ENCODE measurements around the gene ITIH1.

DNA sequence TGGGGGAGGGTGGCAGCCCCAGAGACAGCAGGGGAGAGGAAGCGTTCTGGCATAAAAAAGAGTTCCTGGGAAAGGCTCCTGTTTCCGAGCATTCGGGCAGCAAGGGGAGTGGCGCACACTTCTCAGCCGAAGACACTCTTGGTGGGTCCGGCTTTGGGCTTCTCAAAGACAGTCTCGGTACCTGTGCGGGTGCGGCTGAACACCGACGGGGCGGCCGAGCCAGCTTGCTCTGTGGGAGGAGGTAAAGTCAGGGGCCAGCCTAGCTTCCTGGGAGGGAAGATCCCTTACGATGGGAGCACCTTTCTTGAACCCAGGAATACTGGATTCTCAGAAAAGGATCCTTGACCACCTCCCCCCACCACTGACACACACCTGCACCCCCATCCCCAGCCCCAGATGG is 55.8 kb downstream of the ITIH1 start:
- TF ChIP-seq, protein P1, sequence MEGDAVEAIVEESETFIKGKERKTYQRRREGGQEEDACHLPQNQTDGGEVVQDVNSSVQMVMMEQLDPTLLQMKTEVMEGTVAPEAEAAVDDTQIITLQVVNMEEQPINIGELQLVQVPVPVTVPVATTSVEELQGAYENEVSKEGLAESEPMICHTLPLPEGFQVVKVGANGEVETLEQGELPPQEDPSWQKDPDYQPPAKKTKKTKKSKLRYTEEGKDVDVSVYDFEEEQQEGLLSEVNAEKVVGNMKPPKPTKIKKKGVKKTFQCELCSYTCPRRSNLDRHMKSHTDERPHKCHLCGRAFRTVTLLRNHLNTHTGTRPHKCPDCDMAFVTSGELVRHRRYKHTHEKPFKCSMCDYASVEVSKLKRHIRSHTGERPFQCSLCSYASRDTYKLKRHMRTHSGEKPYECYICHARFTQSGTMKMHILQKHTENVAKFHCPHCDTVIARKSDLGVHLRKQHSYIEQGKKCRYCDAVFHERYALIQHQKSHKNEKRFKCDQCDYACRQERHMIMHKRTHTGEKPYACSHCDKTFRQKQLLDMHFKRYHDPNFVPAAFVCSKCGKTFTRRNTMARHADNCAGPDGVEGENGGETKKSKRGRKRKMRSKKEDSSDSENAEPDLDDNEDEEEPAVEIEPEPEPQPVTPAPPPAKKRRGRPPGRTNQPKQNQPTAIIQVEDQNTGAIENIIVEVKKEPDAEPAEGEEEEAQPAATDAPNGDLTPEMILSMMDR (IDR thresholded peaks at IDR 0.05) = no peak
- no peak for TF ChIP-seq POLR2A (IDR thresholded peaks at IDR 0.05)
- TF ChIP-seq POLR2AphosphoS5 (IDR thresholded peaks at IDR 0.05) = no peak
- no peak for TF ChIP-seq EP300 (IDR thresholded peaks at IDR 0.05; ENCODE audit: low read depth)

Measured in transverse colon (tissue), 4 donors.